HG02870 (cell line): ENCODE results near the gene RHBDD2.
"Not testable (repeated sequence)": the region's sequence is repeated elsewhere in the genome, so short reads cannot be mapped to it uniquely, and the experiment has no call there.

Experiments
- ATAC-seq: cut with Tn5 transposase; IDR thresholded peaks from one replicate; pipeline ENCODE4 v1.9.1; 2021; ENCODE audit warnings: mild to moderate bottlenecking, moderate library complexity; ENCODE audit not compliant: unreplicated experiment

The RHBDD2 gene

GRCh38 chr7:75878769-75879611 lies at the start of gene RHBDD2:
TSS of gene RHBDD2 (plus strand) at chr7:75879034. CDS start at chr7:75879083, 49 bp downstream.
- peak; percentile 94 for ATAC-seq

GRCh38 chr7:75829656-75830055 lies 49.2 kb upstream of the RHBDD2 start:
- ATAC-seq, result not testable (repeated sequence)

- ATAC-seq, result no peak
Observed at GRCh38 chr7:75830978-75831377, 47.9 kb upstream of the RHBDD2 start.

GRCh38 chr7:75833662-75834061 lies 45.2 kb upstream of the RHBDD2 start:
- ATAC-seq, result not testable (repeated sequence)

- ATAC-seq, result no peak
Observed at GRCh38 chr7:75835688-75836285, 43.0 kb upstream of the RHBDD2 start.

GRCh38 chr7:75836798-75837197 lies 42.0 kb upstream of the RHBDD2 start:
- ATAC-seq, result no peak

- ATAC-seq, result not testable (repeated sequence)
Observed at GRCh38 chr7:75838281-75838930, 40.4 kb upstream of the RHBDD2 start.

- no peak for ATAC-seq
Observed at GRCh38 chr7:75840029-75840428, 38.8 kb upstream of the RHBDD2 start.

- peak; percentile 92 for ATAC-seq
Observed at GRCh38 chr7:75842836-75843446, 35.9 kb upstream of the RHBDD2 start.

GRCh38 chr7:75843613-75844116 lies 35.2 kb upstream of the RHBDD2 start:
- ATAC-seq, result no peak

GRCh38 chr7:75844158-75844557 lies 34.7 kb upstream of the RHBDD2 start:
- no peak for ATAC-seq

- ATAC-seq, result not testable (repeated sequence)
Observed at GRCh38 chr7:75845132-75845531, 33.7 kb upstream of the RHBDD2 start.

GRCh38 chr7:75847707-75848106 lies 31.1 kb upstream of the RHBDD2 start:
- ATAC-seq, result no peak

- no peak for ATAC-seq
Observed at GRCh38 chr7:75849573-75849972, 29.3 kb upstream of the RHBDD2 start.

- no peak for ATAC-seq
Observed at GRCh38 chr7:75850235-75850634, 28.6 kb upstream of the RHBDD2 start.

- no peak for ATAC-seq
Observed at GRCh38 chr7:75854233-75854632, 24.6 kb upstream of the RHBDD2 start.

GRCh38 chr7:75854813-75855345 lies 24.0 kb upstream of the RHBDD2 start:
- not testable (repeated sequence) for ATAC-seq

- no peak for ATAC-seq
Observed at GRCh38 chr7:75856536-75856935, 22.3 kb upstream of the RHBDD2 start.

GRCh38 chr7:75858410-75858809 lies 20.4 kb upstream of the RHBDD2 start:
- ATAC-seq, result no peak

GRCh38 chr7:75861636-75862035 lies 17.2 kb upstream of the RHBDD2 start:
- no peak for ATAC-seq

- ATAC-seq, result not testable (repeated sequence)
Observed at GRCh38 chr7:75864251-75864650, 14.6 kb upstream of the RHBDD2 start.
